ENCODE measurements around the gene ARL5A. TPM values are rescaled to one million over a fixed set of nuclear protein-coding genes. Genes with fewer than 3 reads are reported as not detected.
A peak's percentile ranks its signal among the peaks of the same experiment; 100 is the strongest.

The ARL5A gene
- total RNA-seq, 1 donor from 2014 or later: 56.0 TPM

DNA sequence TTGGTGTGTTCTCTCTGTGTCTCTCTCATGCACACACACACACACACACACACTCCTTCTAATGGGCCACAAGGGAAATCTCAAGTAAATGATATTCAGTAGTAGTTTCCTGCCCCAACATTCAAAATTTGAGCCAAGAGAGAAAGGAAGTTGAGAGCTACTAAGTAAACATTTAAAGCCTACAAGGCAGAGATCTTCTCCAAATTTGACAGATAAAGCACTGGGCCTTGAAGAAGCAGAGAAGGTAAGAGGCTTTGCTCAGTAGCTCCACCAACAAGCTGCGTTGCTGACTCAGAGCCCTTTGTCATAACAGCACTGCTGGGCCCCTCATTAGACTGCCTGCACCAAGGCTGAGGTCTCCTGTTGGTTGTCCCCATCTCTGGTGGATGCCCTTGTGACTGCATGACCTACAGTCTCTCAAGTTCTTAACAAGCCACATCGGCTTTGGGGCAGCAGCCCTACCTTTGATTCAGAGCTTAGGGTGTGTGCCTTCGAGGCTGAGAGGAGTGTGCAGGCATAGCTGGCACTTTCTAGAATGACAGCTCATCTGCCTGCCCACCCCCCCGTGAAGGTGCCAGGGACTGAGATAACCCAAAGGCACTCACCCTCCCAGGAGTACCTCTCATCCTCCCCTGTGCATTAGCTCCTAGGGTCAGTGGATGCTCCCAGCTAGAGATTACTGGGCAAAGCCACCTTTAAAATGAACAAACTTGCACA, 61.6 kb downstream of the ARL5A start:
- peak overlapping the region; percentile 13 for H3K27ac Mint-ChIP-seq
- H3K4me1 Mint-ChIP-seq (ENCODE audit: unreplicated experiment): peaks cover 15% of the 10 kb centered on the region
- peaks cover 12% of the 10 kb centered on the region for H3K36me3 Mint-ChIP-seq
- H3K27me3 Mint-ChIP-seq: no peaks in the 10 kb centered on the region
- no peaks in the 10 kb centered on the region for H3K9me3 Mint-ChIP-seq
- DNase-seq (ENCODE audit: extremely low spot score, unreplicated experiment): no peak
- H3K4me3 Mint-ChIP-seq: no peak overlapping the region
- TF ChIP-seq, protein P1, sequence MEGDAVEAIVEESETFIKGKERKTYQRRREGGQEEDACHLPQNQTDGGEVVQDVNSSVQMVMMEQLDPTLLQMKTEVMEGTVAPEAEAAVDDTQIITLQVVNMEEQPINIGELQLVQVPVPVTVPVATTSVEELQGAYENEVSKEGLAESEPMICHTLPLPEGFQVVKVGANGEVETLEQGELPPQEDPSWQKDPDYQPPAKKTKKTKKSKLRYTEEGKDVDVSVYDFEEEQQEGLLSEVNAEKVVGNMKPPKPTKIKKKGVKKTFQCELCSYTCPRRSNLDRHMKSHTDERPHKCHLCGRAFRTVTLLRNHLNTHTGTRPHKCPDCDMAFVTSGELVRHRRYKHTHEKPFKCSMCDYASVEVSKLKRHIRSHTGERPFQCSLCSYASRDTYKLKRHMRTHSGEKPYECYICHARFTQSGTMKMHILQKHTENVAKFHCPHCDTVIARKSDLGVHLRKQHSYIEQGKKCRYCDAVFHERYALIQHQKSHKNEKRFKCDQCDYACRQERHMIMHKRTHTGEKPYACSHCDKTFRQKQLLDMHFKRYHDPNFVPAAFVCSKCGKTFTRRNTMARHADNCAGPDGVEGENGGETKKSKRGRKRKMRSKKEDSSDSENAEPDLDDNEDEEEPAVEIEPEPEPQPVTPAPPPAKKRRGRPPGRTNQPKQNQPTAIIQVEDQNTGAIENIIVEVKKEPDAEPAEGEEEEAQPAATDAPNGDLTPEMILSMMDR (conservative IDR thresholded peaks at IDR 0.05): no peak

GRCh38 chr2:151765760-151766410, 62.3 kb downstream of the ARL5A start:
- H3K4me1 Mint-ChIP-seq (ENCODE audit: unreplicated experiment): peaks cover 15% of the 10 kb centered on the region

DNA sequence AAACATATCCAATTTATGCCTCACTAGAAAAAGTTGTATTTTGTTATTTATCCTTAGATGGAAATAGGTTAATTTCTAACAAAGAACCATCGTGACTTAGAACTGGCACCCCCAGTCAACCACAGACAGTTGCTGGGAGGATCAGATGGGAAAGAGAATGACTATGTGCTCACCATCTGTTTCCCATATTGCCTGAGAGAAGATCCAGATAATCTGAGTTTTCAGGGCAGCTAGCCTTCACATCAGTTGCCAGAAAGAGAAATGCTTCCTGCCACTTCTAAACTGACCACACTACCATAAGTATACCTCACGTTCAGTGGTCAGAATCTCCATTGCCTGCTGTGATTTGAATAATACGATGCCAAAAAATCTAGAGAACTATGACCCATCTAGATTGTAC, 65.5 kb downstream of the ARL5A start:
- TF ChIP-seq, protein P1 (conservative IDR thresholded peaks at IDR 0.05): no peak
- H3K9me3 Mint-ChIP-seq: no peaks in the 10 kb centered on the region
- H3K27me3 Mint-ChIP-seq: no peaks in the 10 kb centered on the region
- H3K36me3 Mint-ChIP-seq: peaks cover 12% of the 10 kb centered on the region
- H3K27ac Mint-ChIP-seq: no peak overlapping the region
- no peak for DNase-seq (ENCODE audit: extremely low spot score, unreplicated experiment)
- H3K4me3 Mint-ChIP-seq: no peak overlapping the region
- H3K4me1 Mint-ChIP-seq (ENCODE audit: unreplicated experiment): peaks cover 27% of the 10 kb centered on the region

More at GRCh38 chr2:151765760-151766410, 62.3 kb downstream of the ARL5A start:
- Mint-ChIP-seq H3K9me3 (no peaks in the 10 kb centered on the region), H3K36me3 (peaks cover 12% of the 10 kb centered on the region), H3K27me3 (no peaks in the 10 kb centered on the region), H3K4me3 (no peak overlapping the region), H3K27ac (peak overlapping the region; percentile 54)
- no peak for DNase-seq (ENCODE audit: extremely low spot score, unreplicated experiment)
- TF ChIP-seq, protein P1 (conservative IDR thresholded peaks at IDR 0.05): no peak

DNA sequence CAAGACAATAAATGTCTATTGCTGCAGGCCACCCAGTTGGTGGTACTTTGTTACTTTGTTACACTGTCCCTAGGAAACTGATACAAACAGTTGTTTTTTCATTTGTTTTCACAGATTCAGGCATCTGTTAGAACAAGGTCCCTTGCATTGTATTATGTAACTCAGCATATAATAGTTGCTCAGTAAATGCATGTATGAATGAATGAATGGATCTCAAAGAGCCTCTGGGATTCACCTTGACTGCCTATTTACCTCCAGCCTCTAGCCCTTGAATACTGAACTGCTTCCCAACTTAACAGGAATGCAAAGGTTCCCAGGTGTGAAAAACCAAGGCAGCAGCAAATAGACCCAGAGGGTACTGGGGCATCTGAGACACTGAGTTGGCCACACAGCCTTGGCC, 66.5 kb downstream of the ARL5A start:
- Mint-ChIP-seq H3K27me3 (no peaks in the 10 kb centered on the region), H3K9me3 (no peaks in the 10 kb centered on the region), H3K36me3 (peaks cover 12% of the 10 kb centered on the region), H3K27ac (no peak overlapping the region), H3K4me1 (ENCODE audit: unreplicated experiment) (peaks cover 35% of the 10 kb centered on the region), H3K4me3 (no peak overlapping the region)
- no peak for DNase-seq (ENCODE audit: extremely low spot score, unreplicated experiment)
- TF ChIP-seq, protein P1 (conservative IDR thresholded peaks at IDR 0.05): no peak

- H3K27ac Mint-ChIP-seq: no peak overlapping the region
- TF ChIP-seq, protein P1 (conservative IDR thresholded peaks at IDR 0.05): no peak
These were observed 67.0 kb downstream of the ARL5A start for GRCh38 chr2:151761193-151761592.

More at GRCh38 chr2:151761193-151761592, 67.0 kb downstream of the ARL5A start:
- Mint-ChIP-seq H3K27me3 (no peaks in the 10 kb centered on the region), H3K36me3 (peaks cover 12% of the 10 kb centered on the region), H3K9me3 (no peaks in the 10 kb centered on the region), H3K4me1 (ENCODE audit: unreplicated experiment) (peaks cover 35% of the 10 kb centered on the region), H3K4me3 (no peak overlapping the region)
- DNase-seq (ENCODE audit: extremely low spot score, unreplicated experiment): no peak
